WTC11 (cell line): ENCODE results near the gene ABHD10. TPM values are rescaled to one million over a fixed set of nuclear protein-coding genes. Genes with fewer than 3 reads are reported as not detected.

ENCODE experiments used
- ATAC-seq: fragments of 200-7000 bp; cut with Tn5 transposase; 2 replicates; pipeline ENCODE4 v1.10.0; 2021; ENCODE audit warnings: mild to moderate bottlenecking, moderate library complexity
- CTCF ChIA-PET: fragments of 300-600 bp; sonication (Branson Sonifier 250); formaldehyde crosslinking; loops from one replicate; lab custom pipeline; 2021; ENCODE audit warnings: antibody characterized with exemption; lab: Charles Lee
- POLR2A ChIA-PET: fragments of 350-600 bp; sonication (Branson Sonifier 250); formaldehyde crosslinking; loops from one replicate; lab custom pipeline; 2021; ENCODE audit warnings: antibody characterized with exemption; lab: Charles Lee
- DNase-seq: peaks from one replicate; pipeline ENCODE4 v3.0.0; 2021; ENCODE audit warnings: low spot score
- H3K27ac Mint-ChIP-seq: 2 replicates; pipeline ENCODE4 v1.8.0; 2021; ENCODE audit warnings: mixed read lengths
- H3K27me3 Mint-ChIP-seq: 2 replicates; pipeline ENCODE4 v1.8.0; 2021; ENCODE audit warnings: low read depth, mild to moderate bottlenecking, moderate library complexity, mixed read lengths
- H3K36me3 Mint-ChIP-seq: 2 replicates; pipeline ENCODE4 v1.8.0; 2021; ENCODE audit warnings: mixed read lengths
- H3K4me1 Mint-ChIP-seq: 2 replicates; pipeline ENCODE4 v1.8.0; 2022; ENCODE audit warnings: mixed read lengths
- H3K4me3 Mint-ChIP-seq: 2 replicates; pipeline ENCODE4 v1.8.0; 2021; ENCODE audit warnings: mild to moderate bottlenecking, moderate library complexity, mixed read lengths
- H3K9me3 Mint-ChIP-seq: 2 replicates; pipeline ENCODE4 v1.8.0; 2021; ENCODE audit warnings: mixed read lengths
- ESRRA ChIP-seq: sonication (generic); formaldehyde crosslinking; IDR thresholded peaks from 2 replicates; pipeline ENCODE4 v1.8.1; 2022; ENCODE audit warnings: mild to moderate bottlenecking, missing genetic modification reagents, borderline replicate concordance
- ETV6 ChIP-seq: sonication (generic); formaldehyde crosslinking; IDR thresholded peaks from 2 replicates; pipeline ENCODE4 v1.8.1; 2022; ENCODE audit warnings: mild to moderate bottlenecking, missing genetic modification reagents
- HMGA2 ChIP-seq: fragments of 250-450 bp; sonication (Bioruptor Pico); IDR thresholded peaks from 2 replicates; pipeline ENCODE4 v1.4.0; 2021; ENCODE audit warnings: mild to moderate bottlenecking, moderate library complexity
- JAZF1 ChIP-seq: fragments of 250-450 bp; sonication (Bioruptor Pico); IDR thresholded peaks from 2 replicates; pipeline ENCODE4 v1.9.0; 2021; ENCODE audit warnings: moderate library complexity, mild to moderate bottlenecking, inconsistent platforms
- MXD4 ChIP-seq: fragments of 250-450 bp; sonication (Bioruptor Pico); IDR thresholded peaks from 2 replicates; pipeline ENCODE4 v1.8.0; 2021; ENCODE audit warnings: mild to moderate bottlenecking, moderate library complexity, borderline replicate concordance
- RELA ChIP-seq: sonication (generic); formaldehyde crosslinking; IDR thresholded peaks from 2 replicates; pipeline ENCODE4 v1.8.1; 2022; ENCODE audit warnings: missing genetic modification reagents, mild to moderate bottlenecking, borderline replicate concordance
- TP53 ChIP-seq: sonication (generic); formaldehyde crosslinking; IDR thresholded peaks from 2 replicates; pipeline ENCODE4 v1.8.1; 2023; ENCODE audit warnings: mild to moderate bottlenecking, missing genetic modification reagents
- total RNA-seq: library from RNA; stranded (reverse); gene quantifications from 3 replicates; pipeline ENCODE4 v1.2.3, GENCODE V29; 2021
- TF ChIP-seq, protein P1 (sequence below): sonication (generic); formaldehyde crosslinking; IDR thresholded peaks from 2 replicates; pipeline ENCODE4 v1.8.0; 2023; ENCODE audit warnings: mild to moderate bottlenecking, missing genetic modification reagents
- TF ChIP-seq, protein P2 (sequence below): fragments of 250-450 bp; sonication (Bioruptor Pico); IDR thresholded peaks from 2 replicates; pipeline ENCODE4 v1.8.0; 2021; ENCODE audit warnings: mild to moderate bottlenecking
- TF ChIP-seq, protein P3 (sequence below): sonication (generic); formaldehyde crosslinking; IDR thresholded peaks from 2 replicates; pipeline ENCODE4 v1.8.0; 2022; ENCODE audit warnings: missing genetic modification reagents
- TF ChIP-seq, protein P4 (sequence below): sonication (generic); formaldehyde crosslinking; IDR thresholded peaks from 2 replicates; pipeline ENCODE4 v1.8.1; 2023; ENCODE audit warnings: mild to moderate bottlenecking, moderate library complexity, missing genetic modification reagents
- TF ChIP-seq, protein P5 (sequence below): sonication (generic); formaldehyde crosslinking; IDR thresholded peaks from 2 replicates; pipeline ENCODE4 v1.8.0; 2022; ENCODE audit warnings: mild to moderate bottlenecking, missing genetic modification reagents

The ABHD10 gene
- total RNA-seq, 1 experiment from 2014 or later, result 27.6 TPM

DNA sequence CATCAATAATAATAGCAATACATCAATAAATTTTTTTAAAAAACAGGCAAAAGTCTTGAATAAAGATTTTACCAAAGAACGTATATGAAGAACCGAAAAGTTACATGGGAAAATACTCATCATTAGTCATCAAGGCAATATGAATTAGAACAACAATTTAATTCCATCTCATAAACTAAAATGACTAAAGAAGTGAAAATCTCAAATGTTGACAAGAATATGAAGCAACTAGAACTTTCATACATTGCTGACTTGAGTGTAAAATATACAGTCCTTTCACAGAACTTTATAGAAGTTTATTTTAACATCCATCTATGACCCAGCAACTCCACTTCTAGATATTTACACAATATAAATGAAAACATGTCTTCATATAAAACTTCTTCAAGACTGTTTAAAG, 35.3 kb upstream of the ABHD10 start (continued):
- no peak for TF ChIP-seq TP53 (CRISPR knock-in tag)
- TF ChIP-seq, protein P1, sequence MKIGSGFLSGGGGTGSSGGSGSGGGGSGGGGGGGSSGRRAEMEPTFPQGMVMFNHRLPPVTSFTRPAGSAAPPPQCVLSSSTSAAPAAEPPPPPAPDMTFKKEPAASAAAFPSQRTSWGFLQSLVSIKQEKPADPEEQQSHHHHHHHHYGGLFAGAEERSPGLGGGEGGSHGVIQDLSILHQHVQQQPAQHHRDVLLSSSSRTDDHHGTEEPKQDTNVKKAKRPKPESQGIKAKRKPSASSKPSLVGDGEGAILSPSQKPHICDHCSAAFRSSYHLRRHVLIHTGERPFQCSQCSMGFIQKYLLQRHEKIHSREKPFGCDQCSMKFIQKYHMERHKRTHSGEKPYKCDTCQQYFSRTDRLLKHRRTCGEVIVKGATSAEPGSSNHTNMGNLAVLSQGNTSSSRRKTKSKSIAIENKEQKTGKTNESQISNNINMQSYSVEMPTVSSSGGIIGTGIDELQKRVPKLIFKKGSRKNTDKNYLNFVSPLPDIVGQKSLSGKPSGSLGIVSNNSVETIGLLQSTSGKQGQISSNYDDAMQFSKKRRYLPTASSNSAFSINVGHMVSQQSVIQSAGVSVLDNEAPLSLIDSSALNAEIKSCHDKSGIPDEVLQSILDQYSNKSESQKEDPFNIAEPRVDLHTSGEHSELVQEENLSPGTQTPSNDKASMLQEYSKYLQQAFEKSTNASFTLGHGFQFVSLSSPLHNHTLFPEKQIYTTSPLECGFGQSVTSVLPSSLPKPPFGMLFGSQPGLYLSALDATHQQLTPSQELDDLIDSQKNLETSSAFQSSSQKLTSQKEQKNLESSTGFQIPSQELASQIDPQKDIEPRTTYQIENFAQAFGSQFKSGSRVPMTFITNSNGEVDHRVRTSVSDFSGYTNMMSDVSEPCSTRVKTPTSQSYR, result no peak
- TF ChIP-seq, protein P2, sequence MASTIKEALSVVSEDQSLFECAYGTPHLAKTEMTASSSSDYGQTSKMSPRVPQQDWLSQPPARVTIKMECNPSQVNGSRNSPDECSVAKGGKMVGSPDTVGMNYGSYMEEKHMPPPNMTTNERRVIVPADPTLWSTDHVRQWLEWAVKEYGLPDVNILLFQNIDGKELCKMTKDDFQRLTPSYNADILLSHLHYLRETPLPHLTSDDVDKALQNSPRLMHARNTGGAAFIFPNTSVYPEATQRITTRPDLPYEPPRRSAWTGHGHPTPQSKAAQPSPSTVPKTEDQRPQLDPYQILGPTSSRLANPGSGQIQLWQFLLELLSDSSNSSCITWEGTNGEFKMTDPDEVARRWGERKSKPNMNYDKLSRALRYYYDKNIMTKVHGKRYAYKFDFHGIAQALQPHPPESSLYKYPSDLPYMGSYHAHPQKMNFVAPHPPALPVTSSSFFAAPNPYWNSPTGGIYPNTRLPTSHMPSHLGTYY (CRISPR knock-in tag), result no peak

DNA sequence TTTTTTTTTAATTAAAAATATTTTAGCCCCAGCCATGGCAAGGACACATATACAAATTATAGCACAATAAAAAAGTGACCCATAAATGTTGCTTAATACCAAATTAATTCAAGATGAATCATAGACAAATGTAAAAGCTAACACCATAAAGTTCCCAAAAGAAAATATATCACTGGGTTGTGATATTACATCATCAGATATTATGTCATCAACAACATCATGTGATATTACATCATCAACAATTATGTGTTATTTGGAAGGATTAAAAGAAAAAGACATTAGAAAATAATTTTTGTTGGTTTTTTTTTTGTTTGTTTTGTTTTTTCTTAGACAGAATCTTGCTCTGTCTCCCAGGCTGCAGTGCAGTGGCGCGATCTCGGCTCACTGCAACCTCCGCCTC, 34.5 kb upstream of the ABHD10 start:
- Mint-ChIP-seq H3K27me3 (no peaks in the 10 kb centered on the region), H3K36me3 (peaks cover 15% of the 10 kb centered on the region), H3K4me1 (no peaks in the 10 kb centered on the region), H3K27ac (no peak overlapping the region), H3K9me3 (no peaks in the 10 kb centered on the region), H3K4me3 (no peak overlapping the region)
- TF ChIP-seq, protein P3, sequence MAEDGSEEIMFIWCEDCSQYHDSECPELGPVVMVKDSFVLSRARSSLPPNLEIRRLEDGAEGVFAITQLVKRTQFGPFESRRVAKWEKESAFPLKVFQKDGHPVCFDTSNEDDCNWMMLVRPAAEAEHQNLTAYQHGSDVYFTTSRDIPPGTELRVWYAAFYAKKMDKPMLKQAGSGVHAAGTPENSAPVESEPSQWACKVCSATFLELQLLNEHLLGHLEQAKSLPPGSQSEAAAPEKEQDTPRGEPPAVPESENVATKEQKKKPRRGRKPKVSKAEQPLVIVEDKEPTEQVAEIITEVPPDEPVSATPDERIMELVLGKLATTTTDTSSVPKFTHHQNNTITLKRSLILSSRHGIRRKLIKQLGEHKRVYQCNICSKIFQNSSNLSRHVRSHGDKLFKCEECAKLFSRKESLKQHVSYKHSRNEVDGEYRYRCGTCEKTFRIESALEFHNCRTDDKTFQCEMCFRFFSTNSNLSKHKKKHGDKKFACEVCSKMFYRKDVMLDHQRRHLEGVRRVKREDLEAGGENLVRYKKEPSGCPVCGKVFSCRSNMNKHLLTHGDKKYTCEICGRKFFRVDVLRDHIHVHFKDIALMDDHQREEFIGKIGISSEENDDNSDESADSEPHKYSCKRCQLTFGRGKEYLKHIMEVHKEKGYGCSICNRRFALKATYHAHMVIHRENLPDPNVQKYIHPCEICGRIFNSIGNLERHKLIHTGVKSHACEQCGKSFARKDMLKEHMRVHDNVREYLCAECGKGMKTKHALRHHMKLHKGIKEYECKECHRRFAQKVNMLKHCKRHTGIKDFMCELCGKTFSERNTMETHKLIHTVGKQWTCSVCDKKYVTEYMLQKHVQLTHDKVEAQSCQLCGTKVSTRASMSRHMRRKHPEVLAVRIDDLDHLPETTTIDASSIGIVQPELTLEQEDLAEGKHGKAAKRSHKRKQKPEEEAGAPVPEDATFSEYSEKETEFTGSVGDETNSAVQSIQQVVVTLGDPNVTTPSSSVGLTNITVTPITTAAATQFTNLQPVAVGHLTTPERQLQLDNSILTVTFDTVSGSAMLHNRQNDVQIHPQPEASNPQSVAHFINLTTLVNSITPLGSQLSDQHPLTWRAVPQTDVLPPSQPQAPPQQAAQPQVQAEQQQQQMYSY (CRISPR knock-in tag), result no peak
- TF ChIP-seq HMGA2 (CRISPR knock-in tag) (no peak), ESRRA (CRISPR knock-in tag) (no peak), MXD4 (CRISPR knock-in tag) (no peak), JAZF1 (CRISPR knock-in tag) (no peak), RELA (CRISPR knock-in tag) (no peak), ETV6 (CRISPR knock-in tag) (no peak)
- TF ChIP-seq, protein P4, sequence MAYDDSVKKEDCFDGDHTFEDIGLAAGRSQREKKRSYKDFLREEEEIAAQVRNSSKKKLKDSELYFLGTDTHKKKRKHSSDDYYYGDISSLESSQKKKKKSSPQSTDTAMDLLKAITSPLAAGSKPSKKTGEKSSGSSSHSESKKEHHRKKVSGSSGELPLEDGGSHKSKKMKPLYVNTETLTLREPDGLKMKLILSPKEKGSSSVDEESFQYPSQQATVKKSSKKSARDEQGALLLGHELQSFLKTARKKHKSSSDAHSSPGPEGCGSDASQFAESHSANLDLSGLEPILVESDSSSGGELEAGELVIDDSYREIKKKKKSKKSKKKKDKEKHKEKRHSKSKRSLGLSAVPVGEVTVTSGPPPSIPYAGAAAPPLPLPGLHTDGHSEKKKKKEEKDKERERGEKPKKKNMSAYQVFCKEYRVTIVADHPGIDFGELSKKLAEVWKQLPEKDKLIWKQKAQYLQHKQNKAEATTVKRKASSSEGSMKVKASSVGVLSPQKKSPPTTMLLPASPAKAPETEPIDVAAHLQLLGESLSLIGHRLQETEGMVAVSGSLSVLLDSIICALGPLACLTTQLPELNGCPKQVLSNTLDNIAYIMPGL, result no peak
- TF ChIP-seq, protein P2 (CRISPR knock-in tag), result no peak
- TF ChIP-seq, protein P5, sequence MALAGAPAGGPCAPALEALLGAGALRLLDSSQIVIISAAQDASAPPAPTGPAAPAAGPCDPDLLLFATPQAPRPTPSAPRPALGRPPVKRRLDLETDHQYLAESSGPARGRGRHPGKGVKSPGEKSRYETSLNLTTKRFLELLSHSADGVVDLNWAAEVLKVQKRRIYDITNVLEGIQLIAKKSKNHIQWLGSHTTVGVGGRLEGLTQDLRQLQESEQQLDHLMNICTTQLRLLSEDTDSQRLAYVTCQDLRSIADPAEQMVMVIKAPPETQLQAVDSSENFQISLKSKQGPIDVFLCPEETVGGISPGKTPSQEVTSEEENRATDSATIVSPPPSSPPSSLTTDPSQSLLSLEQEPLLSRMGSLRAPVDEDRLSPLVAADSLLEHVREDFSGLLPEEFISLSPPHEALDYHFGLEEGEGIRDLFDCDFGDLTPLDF (CRISPR knock-in tag), result no peak
- no peak for ATAC-seq
- CTCF ChIA-PET, result no interaction called here
- POLR2A ChIA-PET, result no interaction called here
- no peak for DNase-seq
